Omental fat pad (tissue), 4 donors: ENCODE measurements around the gene MST1. TPM values are rescaled to one million over a fixed set of nuclear protein-coding genes. Genes with fewer than 3 reads are reported as not detected.

Experiments used
- ATAC-seq: fragments of 150-250 bp; one replicate; pipeline ENCODE4 v1.9.1; 2016; ENCODE audit warnings: mild to moderate bottlenecking, moderate library complexity; ENCODE audit not compliant: low FRiP score
- DNase-seq: peaks from one replicate; pipeline ENCODE4 v3.0.0-alpha.2; 2019; ENCODE audit warnings: low spot score
- total RNA-seq, 4 donors: library from RNA; depleted of rRNA; stranded (reverse); fragments of >200 nt; gene quantifications; one replicate each; pipeline ENCODE4 v1.1.0, GENCODE V29; 2016
- TF ChIP-seq, protein P1 (sequence below), 3 donors: fragments of 450-650 bp; IDR thresholded peaks; one replicate each; pipeline ENCODE4 v1.5.1; 2016 to 2017; ENCODE audit warnings: antibody characterized with exemption in 3 of 3, mild to moderate bottlenecking in 3 of 3, moderate library complexity in 2 of 3

Gene MST1
- total RNA-seq, 4 donors from 2014 or later, result 3.5 to 94.1 (median 25.0) TPM

DNA sequence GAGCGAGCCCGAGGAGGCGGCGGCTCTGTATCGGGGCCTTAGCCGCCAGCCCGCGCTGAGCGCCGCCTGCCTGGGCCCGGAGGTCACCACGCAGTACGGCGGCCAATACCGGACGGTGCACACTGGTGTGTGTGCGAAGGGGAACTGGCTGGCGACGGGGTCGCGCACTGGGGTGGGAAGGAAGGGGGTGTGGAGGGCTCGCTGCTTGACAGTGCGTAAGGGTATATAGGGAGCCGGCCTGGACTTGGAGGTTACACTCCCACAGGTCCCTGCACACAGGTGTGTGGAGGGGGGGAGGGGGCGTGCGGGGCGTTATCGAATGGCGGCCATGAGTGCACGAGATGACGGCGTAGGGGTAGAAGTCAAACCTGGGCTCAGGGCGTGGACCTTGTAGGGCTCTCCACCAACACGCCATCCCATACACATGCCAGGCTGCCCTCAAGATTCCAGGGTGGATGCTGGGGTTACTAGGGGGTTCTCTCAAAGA lies 14.7 kb downstream of the MST1 start:
- DNase-seq (no peak), ATAC-seq (peak; percentile 21)
- TF ChIP-seq, protein P1, sequence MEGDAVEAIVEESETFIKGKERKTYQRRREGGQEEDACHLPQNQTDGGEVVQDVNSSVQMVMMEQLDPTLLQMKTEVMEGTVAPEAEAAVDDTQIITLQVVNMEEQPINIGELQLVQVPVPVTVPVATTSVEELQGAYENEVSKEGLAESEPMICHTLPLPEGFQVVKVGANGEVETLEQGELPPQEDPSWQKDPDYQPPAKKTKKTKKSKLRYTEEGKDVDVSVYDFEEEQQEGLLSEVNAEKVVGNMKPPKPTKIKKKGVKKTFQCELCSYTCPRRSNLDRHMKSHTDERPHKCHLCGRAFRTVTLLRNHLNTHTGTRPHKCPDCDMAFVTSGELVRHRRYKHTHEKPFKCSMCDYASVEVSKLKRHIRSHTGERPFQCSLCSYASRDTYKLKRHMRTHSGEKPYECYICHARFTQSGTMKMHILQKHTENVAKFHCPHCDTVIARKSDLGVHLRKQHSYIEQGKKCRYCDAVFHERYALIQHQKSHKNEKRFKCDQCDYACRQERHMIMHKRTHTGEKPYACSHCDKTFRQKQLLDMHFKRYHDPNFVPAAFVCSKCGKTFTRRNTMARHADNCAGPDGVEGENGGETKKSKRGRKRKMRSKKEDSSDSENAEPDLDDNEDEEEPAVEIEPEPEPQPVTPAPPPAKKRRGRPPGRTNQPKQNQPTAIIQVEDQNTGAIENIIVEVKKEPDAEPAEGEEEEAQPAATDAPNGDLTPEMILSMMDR (IDR thresholded peaks at IDR 0.05), result no peak

DNA sequence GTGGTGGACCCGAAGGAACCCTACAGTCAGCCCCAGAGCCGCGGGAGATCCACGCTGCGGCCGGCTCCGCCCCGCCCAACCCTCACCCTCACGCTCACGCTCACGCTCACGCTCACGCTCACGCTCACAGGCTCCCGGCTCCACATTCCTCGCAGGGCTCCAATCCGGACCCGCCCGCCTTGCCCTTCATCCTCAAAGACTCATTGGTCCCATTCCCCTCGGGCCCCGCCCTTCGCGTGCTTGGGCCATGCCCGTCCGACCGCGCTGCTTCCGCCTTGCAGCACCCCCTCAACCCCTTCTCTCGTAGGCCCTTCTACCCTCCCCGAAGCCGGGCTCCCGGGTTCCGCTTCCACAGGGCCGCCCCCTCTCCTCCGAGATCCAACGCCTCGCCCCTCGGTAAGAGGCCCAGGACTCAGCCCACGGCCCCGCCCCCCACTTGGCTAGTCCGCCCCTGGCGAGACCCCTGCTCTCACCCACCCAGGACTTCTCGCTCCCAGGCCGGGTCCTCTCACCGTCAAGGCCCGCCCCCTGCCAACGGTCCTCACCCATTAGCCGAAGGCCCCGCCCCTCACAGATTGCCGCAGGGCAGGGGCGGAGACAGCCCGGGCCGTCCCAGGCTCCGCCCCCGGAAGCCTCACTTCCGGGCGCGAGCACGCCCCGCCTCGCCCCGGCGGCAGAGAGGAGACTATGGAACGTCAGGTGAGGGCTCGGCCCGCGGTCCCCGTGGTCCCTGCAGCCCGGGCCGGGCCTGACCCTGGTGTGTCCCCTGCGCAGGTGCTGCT lies 15.4 kb downstream of the MST1 start, which contains the start of gene APEH:
APEH (plus strand) TSS at position 637 of the 782 bp plus-strand sequence; CDS start at position 688, 51 bp downstream.
- TF ChIP-seq, protein P1 (IDR thresholded peaks at IDR 0.05), result no peak
- DNase-seq, result peak; percentile 85
- ATAC-seq, result peak; percentile 92

DNA sequence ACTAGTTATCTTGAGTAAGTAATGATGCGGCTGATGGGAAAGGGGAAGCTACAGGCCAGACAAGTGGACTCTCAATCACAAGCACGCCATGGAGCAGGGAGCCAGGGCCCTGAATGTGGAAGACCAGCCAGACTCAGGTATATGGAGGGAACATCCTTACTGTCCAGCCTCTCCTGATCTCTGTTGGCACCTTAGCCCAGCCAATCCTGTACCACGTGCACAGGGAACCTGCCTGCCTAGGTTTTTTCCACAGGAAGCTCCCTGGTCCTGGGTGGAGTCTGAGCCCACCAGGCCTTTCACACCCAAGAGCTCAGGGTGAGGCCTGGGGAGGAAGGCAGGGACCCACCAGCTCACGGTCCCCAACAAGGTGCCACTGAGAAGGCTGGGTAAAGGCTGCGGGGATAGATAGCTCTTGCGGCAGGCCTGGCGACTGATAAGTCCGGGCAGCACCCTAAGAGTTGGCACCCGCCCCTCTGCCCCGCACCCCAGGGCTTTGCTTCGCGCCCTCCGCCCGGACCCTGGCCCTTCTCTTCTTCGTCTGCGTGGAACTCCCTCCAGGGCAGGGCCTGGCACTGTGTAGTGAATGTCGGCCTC lies 16.1 kb downstream of the MST1 start:
- ATAC-seq, result no peak
- TF ChIP-seq, protein P1 (IDR thresholded peaks at IDR 0.05), result no peak
- DNase-seq, result no peak

DNA sequence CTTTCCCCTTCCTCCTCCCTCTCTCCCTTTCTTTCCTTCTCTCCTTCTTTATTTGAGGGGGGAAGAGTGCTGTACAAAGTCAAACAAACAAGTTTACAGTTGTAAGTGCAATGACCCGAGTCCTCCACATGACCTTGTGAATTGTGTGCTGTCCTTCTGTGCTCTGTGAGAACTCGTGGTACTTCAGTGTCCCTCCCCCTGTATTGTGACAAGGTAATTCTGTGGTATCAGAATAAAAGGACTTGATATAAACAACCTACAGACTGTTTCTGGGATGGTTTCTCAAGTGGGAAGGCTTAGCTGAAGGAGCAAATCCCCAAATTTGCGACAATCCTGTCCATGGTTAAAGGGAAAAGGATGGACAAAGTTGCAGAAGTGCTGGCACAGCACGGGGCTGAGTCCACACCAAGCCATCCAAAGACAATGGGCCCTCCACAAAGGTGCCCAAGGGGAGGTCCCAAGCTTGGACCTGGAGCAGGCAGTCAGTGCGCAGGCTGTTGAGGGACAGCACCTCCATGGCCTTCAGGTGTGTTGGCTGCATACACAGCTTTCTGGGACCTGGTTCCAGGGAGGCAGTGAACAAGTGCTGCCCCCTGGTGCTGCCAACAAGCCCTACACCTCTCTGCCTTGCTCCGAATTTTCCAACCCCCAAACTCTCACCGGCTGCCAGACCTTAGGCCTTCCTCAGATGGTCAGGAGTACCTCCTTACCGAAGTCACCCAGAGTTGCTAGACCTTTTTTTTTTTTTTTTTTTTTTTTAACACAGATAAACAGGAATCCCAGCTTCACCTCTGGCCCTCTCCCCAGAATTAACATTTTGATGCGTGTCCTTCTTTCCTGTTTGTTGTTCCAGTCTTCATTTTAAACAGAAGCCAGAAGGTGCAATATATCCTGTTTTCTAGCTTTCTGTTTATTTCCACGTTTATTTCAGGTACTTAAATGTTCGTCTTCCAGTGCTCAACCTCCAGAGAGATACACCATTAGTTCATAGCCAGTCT lies 17.7 kb downstream of the MST1 start:
- DNase-seq, result no peak
- TF ChIP-seq, protein P1 (IDR thresholded peaks at IDR 0.05), result peak in 1 of 3 donors; percentile 59
- ATAC-seq, result peak; percentile 25

DNA sequence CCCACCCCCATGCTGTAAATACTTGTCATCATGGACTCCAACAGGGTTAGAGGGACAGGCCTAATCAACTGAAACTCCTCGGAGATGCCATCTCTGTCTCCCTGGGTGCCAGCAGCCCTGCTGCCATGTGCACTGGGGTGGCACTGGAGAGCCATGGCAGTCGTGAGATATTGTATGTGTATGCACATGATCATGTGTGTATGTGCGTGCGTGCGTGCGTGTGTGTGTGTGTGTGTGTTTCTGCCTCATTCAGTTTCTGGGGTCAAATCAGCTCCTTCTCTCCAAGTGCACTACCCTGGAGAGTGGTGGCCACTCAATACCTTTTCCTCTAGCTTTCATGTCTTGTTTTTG lies 18.4 kb downstream of the MST1 start:
- ATAC-seq (no peak), DNase-seq (no peak)
- TF ChIP-seq, protein P1 (IDR thresholded peaks at IDR 0.05), result no peak

DNA sequence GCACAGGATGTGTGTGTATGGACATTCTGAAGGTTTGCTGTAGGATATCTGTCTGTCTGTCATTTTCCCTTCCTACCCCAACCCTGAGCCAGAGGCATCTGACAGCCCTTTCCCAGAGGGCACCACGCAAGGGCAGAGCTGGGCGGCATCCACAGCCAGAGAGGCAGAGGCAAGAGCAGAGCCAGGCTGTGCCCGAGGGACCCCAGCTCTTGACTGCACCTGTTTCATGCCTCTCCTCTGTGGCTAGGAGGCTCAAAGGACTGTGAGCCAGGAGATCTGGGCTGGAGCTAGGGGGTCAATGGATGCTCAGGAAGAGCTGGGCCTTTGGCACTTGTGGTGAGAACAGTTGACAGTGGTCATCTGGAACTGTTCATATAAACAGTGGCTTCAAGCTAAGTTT lies 19.9 kb downstream of the MST1 start:
- ATAC-seq (no peak), DNase-seq (no peak)
- TF ChIP-seq, protein P1 (IDR thresholded peaks at IDR 0.05), result no peak
